Fibroblast of skin of left quadriceps (primary cell): ENCODE measurements around the gene NSUN4.
A peak's percentile ranks its signal among the peaks of the same experiment; 100 is the strongest.
"Not testable (repeated sequence)": the region's sequence is repeated elsewhere in the genome, so short reads cannot be mapped to it uniquely, and the experiment has no call there.

ENCODE experiments used
- DNase-seq, 2 experiments: peaks; one replicate each; pipeline ENCODE4 v3.0.0-alpha.2; 2013; ENCODE audit warnings: low read depth in 2 of 2

Gene NSUN4

DNA sequence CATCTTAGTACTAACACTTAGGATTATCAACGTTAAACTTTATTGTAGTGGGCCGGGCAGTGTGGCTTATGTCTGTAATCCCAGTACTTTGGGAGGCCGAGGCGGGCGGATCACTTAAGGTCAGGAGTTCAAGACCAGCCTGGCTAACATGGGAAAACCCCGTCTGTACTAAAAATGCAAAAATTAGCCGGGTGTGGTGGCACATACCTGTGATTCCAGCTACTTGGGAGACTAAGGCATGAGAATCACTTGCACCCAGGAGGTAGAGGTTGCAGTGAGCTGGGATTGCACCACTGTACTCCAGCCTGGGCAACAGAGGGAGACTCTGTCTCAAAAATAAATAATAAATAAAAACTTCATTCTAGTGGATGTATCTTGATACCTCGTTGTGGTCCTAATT, 25.2 kb downstream of the NSUN4 start:
- DNase-seq, result not testable (repeated sequence)

DNA sequence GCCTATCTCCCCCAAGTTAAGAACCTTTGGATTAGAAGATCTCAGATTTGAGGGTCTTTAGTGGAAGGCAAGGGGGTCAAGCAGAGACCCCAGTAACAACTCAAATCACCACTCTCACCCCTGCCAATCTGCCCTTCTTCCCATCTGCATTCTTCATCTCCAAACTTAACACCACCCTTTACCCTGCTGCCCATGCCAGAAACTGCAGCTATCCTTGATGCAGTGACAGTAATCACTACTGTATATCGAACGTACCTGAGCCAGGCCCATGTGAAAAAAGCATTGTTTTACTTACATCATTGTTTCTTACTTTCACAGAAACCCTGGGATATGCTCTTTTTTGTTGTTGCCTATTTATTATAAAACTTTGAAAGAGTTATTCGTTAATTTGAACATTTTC, 26.5 kb downstream of the NSUN4 start:
- DNase-seq, result no peak

DNA sequence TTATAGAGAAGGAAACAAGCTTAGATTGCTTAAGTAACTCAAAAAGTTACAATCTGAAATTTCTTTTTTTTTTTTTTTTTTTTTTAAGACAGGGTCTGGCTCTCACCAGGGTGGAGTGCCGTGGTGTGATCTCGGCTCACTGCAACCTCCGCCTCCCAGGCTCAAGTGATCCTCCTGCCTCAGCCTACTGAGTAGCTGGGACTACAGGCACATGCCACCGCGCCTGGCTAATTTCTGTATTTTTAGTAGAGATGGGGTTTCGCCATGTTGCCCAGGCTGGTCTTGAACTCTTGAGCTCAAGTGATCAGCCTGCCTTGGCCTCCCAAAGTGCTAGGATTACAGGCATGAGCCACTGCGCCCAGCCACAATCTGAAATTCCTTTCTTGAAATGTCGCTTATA, 27.1 kb downstream of the NSUN4 start:
- DNase-seq, result not testable (repeated sequence)

DNA sequence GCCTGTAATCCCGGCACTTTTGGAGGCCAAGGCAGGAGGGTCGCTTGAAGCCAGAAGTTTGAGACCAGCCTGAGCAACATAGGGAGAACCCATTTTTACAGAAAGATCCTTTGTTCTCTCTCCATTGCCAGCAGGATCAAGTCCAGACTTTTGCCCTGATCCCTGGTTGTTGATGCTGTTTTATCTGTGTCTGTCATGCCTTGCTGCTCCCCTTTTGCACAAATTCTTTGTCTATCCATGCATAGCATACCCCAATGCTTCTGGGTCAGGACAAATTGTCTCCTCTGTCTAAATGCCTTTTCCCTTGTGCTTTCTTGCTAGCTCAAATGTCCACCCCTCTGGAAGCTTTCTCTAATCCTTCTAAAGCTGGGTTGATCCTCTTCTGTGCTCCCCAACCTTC, 28.2 kb downstream of the NSUN4 start:
- no peak for DNase-seq

DNA sequence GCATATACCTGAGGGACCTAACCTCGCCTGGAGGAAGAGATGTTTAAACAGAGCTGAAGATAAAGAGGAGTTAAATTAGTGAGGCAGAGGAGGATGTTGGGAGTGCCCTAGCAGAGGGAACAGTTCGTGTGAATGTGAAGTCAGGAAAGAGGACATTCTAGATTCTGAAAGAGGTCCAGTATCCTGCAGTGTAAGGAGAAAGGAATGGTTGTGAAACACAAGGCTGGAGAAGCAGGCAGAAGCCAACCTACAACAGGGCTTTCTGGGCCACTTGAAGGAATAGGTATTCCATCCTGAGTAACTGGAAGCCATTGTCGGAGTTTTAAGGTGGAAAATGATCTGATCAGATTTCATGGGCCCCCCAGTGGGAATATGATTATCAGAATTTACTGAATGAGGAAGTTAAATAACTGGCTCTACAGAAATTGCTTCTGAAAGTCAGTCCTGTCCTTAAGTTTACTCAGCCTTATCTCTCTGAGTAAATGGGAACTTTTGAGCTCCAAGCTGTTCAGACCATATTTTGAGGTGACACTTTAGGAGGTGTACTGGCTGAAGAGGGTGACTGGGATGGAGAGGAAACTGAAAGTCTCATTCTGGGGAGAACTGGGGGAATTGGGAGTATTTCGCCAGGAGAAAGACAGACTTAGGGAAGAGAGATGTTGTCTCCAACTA, 29.1 kb downstream of the NSUN4 start:
- no peak for DNase-seq

DNA sequence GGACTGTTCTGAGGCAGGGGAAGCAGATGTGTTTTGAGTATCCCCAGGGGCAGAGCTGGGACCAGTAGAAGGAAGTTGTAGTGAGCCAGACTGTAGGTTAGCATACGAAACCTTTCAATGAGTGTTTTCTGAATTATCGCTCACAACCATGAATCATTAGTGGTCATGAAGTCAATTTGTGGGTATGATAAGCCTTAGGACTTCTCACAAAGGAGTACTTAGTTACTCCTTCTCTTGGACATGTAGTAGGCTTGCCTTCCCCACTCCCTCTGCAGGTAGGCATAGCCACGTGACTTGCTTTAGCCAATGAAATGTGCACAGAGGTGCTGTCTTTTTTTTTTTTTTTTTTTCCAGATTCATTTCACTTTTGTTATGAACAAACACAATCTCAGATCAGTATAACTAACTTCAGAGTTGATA, 29.6 kb downstream of the NSUN4 start:
- DNase-seq, result no peak

DNA sequence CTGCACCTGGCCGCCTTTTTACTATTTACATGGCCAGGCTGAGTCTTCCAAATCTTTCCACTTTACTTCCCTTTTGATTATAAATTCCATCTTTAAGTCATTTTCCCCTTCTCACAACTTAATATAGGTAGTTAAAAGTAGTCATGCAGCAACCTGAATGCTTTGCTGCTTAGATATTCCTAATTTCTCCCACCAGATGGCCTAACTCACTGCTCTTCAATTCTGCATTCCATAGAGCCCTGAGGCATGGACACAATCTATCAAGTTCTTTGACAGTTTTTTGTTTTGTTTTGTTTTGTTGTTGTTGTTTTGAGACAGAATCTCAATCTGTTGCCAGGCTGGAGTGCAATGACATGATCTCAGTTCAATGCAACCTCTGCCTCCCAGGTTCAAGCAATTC, 31.8 kb downstream of the NSUN4 start:
- no peak for DNase-seq

DNA sequence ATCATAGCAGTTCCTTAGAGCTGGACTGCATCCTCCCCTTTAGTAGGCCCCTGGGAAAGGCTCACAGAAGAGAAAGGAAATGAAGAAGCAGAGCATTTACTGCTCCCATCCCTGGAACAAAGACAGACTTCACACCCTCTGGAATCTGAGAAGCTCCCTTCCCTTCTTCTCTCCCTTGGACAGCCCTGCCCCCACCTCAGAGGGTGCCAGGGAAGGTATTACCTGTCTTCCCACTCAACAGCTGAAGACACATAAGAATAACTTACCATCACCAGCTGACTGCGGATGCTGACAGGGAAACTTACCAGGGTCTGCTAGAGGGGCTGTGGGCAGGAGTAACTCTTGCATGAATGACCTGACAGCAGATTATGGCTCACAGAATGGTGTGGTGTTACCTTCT, 39.4 kb downstream of the NSUN4 start:
- DNase-seq, result no peak

DNA sequence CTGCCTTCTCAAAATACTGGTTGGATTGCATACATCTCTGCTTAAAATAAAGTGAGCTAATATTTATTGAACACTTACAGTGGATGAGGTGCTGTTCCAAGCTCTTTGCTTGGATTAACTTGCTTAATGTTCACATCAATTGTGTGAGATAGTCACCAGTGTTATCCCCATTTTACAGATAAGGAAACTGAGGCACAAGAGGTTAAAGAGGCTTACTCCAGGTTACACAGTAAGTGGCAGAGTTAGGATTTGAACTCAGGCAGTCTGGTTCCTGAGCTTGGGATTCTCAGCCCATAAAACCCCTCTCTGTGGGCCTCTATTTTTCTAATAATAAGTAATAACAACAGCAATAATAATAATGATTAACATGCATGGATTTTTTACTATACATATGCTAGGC, 39.9 kb downstream of the NSUN4 start:
- DNase-seq, result no peak

DNA sequence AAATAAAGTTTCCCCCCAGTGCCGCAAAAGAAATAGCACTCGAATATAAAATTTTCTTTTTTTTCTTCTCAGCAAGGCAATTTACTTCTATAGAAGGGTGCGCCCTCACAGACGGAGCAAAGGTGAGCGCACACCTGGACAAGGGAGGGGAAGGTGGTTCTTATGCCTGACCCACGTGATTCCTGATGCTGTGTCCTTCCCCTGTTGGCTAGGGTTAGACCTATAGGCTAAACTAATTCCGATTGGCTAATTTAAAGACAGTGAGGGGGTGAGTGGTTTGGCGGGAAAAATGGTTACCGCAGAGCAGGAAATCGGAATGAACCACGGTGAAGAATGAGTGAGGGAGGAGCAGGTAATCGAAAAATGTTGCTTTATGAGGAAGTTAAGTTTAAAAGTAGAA, 52.9 kb downstream of the NSUN4 start:
- no peak for DNase-seq

DNA sequence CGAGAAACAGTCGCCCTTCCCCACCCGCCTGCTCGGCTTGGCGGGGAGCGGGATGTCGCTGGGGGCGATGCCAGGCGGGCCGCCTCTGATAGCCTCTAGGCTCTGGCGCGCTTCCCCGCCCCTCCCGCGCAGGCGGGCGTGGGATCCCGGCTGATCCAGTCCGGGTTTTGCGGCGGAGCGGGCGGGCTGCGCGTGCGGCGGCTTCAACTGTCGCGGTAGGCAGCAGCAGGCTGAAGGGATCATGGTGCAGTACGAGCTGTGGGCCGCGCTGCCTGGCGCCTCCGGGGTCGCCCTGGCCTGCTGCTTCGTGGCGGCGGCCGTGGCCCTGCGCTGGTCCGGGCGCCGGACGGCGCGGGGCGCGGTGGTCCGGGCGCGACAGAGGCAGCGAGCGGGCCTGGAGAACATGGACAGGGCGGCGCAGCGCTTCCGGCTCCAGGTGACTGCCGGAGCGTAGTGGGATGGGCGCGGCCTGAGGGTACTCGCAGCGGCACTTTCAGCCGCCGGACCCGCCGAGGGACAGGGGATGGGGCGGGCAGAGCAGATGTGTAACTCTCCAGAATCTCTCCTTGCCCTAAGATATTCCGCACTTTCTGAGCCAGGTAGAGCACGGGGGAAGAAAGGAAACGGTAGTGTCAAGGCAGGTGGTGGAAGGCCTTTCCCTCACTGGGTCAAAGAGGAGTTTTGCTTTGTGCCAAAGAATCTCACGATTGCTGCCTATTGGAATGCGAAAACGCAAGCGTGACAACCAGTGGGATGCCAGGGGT, 53.7 kb downstream of the NSUN4 start, which contains the start of gene FAAH:
Gene FAAH, plus strand, starts transcription at position 210 of the 764 bp plus-strand sequence. Its CDS starts 32 bp downstream, at position 242.
- peak in 1 of 2 experiments; percentile 8 for DNase-seq

DNA sequence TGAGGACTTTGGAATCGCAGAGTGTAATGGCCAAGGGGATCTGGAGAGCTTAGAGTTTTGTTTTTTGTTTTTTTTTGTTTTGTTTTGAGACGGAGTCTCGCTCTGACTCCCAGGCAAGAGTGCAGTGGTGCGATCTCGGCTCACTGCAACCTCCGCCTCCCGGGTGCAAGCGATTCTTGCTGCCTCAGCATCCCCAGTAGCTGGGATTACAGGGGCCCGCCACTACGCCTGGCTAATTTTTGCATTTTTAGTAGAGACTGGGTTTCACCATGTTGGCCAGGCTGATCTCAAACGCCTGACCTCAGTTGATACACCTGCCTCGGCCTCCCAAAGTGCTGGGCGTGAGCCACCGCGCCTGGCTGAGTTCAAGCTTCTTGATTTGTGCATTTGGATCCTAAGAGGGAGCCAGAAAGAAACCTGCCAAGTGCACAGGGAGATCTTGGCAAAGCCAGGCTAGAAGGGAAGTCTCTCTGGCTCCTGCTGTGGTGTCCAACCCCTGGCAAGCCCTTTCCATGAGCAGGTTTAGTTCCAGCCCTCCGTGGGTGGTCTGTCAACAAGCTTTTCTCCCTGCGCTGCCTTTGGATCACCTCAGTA, 54.4 kb downstream of the NSUN4 start:
- DNase-seq, result no peak

DNA sequence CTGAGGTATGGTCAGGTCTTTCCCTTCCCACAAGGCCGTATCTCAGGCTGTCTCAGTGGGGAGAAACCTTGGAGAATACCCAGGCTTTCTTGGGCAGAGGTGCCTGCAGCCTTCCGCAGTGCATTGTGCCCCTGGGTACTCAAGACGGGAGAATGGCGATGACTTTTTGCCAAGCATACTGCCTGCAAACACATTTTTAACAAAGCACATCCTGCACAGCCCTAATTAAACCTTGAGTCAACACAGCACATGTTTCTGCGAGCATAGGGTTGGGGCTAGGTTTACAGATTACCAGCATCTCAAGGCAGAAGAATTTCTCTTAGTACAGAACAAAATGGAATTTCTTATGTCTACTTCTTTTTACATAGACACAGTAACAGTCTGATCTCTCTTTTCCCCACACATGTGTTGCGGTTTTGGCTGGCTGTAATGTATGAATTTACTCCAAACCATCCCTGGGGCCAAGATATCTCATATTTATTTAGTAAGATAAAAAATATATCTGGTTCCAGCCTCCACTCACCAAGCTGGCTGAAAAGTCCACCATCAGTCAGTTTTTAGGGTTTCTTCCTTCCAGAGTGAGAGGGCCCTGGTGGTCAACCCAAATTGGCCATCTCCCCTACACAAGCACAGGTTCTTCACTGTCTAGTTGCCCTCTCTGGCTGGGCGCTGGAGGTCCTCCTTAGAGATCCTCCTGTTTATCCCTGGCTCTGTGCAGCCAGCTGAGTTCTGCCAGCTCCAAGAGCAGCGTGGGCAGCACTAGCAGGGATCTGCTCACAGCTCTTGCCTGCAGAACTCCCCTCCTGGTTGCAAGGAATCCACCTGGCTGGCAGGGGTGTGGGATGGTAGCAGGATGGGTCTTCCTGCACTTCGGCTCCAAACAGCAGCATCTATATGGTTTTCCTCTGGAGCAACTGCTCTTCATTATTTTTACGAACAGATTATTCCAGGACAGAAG, 56.1 kb downstream of the NSUN4 start:
- DNase-seq, result no peak

DNA sequence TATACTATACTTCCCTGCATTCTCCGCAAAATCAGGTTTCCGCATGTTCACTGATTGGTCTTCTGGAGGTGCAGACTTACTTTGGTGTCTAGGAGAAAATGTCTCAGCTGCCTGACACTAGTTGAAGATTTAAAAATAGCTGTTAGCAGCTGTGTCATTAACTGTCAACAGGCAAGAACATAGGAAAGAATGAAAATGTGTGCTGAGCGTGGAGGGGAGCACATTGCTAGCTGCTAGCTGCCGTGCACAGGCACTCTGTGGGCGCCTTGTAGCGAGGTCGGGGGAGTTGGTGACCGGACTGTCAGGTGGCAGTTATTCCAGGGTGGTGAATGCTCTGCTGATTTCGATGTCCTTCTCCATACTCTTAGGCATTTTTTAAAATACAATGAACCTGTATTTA, 58.7 kb downstream of the NSUN4 start:
- DNase-seq, result no peak

DNA sequence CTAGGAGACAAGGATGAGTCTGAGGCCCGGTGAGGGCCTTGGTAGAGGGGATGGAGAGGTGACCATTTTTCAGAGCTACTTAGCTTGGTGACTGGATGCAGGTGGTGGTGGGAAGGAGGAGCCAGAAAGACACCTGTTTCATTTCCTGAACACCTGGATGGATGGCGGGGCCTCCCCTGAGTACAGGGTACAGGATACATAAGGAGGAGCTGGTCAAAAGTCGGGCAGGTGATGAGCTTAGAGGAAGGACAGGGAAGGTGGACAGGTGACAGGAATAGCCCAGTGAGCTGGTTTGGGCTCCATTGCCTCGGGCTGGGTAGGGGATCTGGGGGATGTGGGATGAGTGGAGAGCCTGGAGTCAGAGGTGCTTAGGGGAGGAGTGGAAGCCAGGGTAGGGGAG, 59.8 kb downstream of the NSUN4 start:
- DNase-seq, result no peak

DNA sequence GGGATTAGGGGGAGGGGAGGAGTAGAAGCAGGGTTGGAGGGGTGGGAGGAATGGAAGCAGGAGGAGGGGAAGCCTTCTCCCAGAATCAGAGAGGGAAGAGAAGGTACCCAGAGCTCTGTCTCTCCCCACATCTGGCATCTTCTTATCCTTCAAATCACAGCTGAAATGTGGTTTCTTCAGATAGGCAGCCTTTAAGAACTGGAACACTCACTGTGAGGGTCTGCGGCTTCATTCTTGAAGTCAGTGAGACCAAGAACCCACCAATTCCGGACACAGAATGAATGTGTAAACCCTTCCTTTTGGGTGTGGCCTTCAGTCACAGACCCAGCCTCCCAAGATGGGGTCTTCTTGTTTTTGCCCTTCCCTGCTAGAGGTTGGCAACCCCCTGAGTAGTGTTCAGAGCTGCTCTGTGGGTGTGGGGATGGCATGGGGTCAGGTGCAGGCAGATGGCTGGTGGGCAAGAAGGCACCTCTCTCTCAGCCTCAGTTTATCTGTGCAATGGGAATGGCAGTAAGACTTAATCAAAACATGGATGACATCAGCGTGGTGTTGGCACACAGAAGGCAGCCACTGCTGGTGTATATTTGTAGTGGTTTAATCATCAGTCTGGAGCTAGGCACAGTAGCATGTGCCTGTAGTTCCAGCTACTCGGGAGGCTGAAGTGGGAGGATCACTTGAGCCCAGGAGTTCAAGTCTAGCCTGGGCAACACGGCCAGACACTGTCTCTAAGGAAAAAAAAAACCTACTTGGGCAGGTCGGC, 60.7 kb downstream of the NSUN4 start:
- DNase-seq, result no peak

DNA sequence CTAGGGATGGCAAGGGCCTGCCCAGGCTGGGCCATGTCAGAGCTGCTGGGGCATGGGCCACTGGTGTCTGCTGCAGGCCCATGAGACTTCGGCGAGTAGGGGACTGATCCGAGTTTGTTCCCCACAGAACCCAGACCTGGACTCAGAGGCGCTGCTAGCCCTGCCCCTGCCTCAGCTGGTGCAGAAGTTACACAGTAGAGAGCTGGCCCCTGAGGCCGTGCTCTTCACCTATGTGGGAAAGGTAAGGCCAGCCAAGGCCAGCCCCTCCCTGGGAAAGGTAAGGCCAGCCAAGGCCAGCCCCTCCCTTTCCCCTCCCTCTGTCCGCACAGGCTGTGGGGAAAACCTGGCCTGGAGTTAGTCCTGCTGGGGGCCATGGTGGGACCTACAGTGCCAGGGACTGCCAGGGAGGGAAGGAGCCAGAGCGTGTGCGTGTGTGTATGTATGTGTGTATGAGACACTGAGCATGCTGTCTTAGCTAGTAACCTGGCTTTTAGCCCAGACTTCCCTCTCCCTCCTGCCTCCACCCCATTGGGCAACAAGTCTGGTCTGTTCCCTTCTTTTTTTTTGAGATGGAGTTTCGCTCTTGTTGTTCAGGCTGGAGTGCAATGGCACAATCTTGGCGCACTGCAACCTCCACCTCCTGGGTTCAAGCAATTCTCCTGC, 61.5 kb downstream of the NSUN4 start:
- peak; percentile 76 to 79 for DNase-seq

DNA sequence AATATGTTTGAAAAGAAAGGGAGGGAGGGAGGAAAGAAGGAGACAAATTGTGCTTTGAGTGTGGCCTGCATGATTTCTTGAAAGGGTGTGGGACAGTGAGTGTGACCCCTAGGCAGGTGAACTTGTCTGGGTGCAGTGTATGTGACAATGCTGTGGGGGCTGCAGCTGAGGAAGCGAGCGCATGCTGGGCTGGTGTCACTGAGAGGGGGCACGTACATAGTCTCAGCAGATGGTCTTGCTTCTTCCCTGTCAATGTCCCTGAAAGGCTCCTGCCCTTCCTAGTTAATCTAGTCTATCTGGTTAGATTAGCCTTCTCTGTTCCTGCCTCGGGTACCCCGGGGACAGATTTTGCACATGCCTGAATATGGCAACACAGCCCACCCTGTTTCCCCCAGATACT, 63.3 kb downstream of the NSUN4 start:
- DNase-seq, result no peak

DNA sequence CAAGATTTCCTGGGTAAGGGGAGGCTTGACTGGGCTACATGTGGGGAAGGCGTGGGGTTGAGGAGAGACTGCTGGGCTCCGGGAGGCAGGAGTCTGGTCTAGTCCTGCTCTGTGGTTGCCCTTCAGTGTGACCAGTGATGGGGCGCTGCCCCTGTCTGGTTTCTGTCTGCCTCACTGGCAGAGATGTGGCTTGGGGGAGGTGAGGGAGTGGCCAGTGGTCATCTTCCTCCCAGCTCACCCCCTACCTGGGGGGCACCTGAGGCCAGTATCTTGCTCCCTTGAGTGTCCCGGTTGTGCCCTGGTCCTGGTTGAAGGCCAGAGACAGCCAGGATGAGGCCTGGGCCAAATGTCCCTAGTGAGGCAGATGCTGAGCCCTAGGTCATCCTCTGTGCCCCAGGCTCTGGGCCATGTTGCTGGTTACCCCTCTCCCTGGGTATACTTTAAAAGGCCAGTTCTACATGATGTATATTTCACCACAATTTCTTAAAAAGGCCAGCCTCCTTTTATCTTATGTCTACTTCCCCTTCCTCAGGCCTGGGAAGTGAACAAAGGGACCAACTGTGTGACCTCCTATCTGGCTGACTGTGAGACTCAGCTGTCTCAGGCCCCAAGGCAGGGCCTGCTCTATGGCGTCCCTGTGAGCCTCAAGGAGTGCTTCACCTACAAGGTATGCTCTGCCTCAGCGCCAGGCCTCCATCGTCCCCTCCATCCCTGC, 64.0 kb downstream of the NSUN4 start:
- no peak for DNase-seq

DNA sequence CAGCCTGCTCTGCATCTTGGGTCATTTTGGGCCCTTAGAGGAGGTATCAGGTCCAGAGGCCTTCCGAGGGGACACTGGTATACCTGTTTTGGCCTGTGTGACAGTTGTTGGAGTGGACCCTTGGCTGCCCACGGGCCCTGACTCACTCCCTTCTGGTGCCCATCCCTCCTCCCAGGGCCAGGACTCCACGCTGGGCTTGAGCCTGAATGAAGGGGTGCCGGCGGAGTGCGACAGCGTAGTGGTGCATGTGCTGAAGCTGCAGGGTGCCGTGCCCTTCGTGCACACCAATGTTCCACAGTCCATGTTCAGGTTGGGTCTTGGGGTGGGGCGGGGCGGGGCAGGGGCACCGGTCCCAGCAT, 64.6 kb downstream of the NSUN4 start:
- no peak for DNase-seq
